ENCODE data around the gene SPIRE1.
"Not testable (repeated sequence)": the region's sequence is repeated elsewhere in the genome, so short reads cannot be mapped to it uniquely, and the experiment has no call there.

SPIRE1 gene

DNA sequence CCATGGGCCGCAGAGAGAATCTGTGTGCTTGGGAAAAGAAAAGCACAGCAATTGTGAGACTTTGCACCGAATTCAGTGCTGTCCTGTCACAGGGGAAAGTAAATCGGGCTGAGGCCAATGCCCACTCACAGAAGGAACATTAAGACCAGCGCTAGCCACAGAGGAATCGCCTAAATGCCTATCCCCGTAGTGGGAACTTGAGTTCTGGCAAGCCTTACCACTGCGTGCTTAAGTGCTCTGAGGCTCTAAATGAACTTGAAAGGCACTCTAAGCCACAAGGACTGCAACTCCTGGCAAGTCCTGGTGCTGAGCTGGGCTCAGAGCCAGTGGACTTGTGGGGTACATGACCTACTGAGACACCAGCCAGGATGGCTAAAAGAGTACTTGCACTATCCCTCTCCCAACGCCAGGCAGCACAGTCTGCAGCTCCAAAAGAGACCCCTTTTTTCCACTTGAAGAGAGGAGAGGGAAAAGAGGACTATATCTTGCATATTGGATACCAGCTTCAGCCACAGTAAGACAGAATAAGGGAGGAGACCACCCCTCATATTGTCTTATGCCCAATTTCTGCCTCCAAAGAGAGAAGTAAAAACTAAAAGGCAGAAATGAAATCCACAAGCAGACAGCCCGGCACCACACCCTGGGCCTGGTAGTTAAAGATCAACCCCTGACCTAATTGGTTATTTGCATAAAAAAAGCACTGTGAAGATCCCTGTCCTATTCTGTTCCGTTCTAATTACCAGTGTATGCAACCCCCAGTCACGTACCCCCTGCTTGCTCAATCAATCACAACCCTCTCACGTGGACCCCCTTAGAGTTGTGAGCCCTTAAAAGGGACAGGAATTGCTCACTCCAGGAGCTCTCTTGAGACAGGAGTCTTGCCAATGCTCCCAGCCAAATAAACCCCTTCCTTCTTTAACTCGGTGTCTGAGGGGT lies 105.7 kb downstream of the SPIRE1 start:
- not testable (repeated sequence) for DNase-seq

- DNase-seq = not testable (repeated sequence)
These were observed 106.4 kb downstream of the SPIRE1 start for GRCh38 chr18:12551466-12551865.

- no peak for DNase-seq
These were observed 114.2 kb downstream of the SPIRE1 start for GRCh38 chr18:12543697-12544096.

- no peak for DNase-seq
These were observed 117.2 kb downstream of the SPIRE1 start for GRCh38 chr18:12540751-12541150.

GRCh38 chr18:12539158-12539557 lies 118.7 kb downstream of the SPIRE1 start:
- not testable (repeated sequence) for DNase-seq

DNA sequence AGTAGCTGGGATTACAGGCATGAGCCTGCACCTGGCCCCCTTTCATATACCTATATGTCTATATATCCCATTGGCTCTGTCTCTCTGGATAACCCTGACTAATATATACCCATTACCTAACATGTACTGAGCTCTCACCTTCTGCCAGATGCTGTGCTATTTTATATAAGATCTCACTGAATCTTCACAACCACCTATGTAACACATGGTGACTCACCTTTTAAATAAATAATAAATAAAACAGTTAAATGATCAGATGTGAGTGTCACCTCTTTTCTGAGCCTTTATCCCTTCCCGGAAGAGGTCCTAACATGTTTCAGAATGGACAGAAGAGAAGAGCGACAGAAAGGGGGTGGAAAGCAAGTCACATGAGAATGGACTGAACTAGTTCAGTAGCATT lies 123.1 kb downstream of the SPIRE1 start:
- DNase-seq = no peak

DNA sequence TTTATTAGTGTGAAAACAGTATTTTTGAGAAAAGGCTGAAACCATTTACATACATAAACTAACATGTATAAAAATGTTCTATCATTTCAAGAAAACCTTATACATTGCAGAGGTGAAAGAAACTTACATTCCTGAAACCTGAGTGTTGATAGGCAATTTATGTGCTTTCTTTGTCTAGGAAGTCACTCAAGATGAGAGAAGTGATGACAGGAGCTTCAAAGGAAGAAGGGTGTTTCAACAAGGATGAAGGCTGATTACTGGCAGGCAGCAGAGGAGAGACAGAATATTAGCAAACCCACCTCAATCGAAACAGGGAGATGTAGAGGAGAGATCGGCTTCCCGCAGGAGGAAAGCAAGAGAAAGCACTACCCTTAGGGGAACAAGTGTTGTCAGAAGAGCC lies 125.2 kb downstream of the SPIRE1 start:
- DNase-seq = no peak

DNA sequence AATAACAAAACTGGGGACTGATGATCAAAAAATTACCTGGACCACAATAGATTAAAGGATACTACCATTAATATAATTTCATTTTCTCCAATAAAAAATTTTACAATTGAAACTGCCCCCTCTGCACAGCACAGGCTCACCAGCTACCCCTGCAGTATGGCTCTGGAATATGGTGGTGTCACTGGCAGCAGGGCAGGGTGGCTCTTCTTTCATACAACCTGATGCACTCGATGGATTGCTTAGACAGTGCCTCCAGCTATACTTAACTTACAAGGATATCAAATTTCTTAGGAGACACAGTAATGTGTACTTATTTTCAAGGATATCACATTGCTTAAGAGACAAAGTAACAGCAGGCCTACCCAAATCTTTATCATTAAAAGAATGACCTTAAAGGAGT lies 126.2 kb downstream of the SPIRE1 start:
- DNase-seq = no peak

DNA sequence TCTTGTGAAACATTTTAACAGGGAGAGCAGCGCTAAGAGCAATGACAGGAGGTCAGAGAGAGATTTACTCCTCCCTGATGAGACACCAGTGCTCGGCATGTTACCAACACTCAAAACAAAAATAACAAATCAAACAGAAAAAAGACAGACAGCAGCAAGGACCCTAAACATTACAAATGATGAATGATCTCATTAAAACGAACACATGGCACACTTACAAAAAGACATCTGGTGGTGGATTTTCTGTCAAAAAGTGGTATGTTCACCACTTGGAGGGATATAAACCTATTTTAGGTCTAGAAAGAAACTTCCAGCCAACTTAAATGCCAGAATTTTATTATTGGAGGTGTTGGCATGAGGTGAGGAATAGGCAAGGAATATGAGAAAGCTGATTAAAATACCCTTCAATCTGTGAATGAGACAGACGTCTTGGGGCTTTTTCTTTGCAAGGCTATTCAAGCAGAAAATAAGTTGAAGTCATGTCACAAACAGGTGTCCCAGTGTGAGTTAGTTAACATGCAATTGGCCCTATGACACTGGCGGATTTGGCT lies 137.4 kb downstream of the SPIRE1 start:
- no peak for DNase-seq

DNA sequence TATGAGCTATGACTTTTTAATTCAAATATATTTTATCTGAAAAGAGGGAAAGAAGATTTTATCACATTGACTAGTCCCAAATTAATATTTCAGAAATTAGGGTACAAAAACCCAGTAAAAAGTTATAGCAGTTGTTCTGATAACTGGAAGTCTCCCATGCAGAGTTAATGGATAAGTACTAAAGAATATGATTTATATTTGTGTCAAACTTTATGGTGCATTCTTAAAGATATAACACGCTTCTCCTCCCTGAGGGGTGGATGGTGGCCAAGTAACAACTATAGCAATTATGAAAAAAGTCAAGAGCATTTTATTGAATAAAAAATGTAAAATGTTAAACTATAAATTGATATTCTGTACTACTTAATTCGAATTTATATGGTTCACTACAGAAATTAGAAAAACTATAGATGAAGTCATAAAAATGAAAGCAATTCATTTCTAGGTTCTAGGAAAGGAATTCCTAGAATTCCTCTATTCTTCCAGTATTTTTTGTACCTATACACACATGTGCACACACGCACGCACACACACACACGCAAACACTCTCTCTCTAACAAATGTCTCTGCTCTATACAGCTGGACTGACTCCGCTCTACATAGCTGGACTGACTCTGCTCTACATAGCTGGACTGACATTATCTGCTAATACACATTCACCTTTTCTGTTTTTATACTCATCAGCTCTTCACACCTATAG lies 138.9 kb downstream of the SPIRE1 start:
- no peak for DNase-seq

DNA sequence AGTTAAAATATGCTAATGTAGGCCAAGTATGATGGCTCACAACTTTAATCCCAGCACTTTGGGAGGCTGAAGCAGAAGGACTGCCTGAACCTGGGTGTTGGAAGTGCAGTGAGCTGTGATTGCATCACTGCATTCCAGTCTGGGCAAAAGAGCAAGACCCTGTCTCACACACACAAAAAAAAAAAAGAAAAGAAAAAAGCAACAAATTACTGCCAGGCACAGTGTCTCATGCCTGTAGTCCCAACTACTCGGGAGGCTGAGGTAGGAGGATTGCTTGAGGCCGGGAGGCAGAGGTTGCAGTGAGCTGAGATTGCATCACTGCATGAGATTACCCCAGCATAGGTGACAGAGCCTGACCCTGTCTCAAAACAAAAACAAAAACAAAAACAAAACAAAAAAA lies 139.6 kb downstream of the SPIRE1 start:
- DNase-seq = no peak

DNA sequence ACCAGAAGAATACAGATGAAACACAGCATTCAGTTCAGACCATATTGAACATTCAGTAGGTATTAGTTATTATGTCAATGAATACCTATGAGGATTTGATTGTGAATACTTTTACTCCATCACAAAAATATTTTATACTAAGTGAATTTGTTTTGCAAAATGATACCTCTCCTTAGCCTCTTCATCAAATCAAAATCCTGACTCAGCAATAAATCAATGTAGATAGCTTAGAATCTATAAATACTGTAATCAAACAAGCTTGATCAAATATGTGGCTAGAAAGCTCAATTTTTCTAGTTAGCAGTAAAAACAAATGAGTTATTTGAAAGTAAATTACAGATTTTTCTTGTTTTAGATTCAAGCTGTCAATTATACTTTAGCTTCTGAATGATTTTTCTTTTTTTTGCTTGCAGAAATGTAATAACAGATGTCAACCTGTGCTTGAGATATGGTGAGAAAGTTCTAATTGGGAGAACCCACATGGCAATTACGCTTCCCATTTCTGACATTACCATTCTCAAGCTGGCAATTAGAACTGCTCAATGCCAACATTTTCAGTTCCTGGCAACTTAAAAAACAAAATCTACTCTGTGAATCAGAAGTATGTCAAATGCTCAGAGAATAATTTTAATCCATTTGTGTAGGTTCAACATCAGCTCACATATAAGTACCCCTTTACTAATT lies 140.6 kb downstream of the SPIRE1 start:
- DNase-seq = no peak

DNA sequence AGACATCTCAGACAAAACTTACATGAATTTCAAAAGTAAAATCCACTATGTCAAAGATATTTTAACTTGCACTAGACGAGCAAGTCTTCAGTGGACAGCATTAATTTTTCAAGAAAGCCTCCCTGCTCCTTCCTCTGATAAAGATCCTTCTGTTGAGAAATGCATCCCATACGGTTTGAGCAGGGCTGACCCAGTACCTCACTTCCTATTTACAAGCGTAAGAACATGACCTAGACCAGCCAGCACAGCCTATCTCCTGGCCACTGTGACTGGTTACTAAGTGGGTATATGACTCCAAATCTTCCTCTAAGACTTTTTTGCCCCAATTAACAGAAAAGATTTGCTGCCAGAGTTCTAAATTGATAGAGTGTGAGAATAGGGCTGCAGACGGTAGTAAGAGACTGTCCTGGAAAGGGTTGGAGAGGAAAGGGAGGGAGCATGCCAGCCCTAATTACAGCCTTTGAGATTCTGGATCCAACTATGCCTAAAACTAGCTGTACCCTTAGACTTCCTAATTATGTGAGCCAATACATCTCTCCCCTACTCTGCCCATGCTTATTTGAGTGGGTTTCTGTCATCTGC lies 141.8 kb downstream of the SPIRE1 start:
- DNase-seq = no peak

DNA sequence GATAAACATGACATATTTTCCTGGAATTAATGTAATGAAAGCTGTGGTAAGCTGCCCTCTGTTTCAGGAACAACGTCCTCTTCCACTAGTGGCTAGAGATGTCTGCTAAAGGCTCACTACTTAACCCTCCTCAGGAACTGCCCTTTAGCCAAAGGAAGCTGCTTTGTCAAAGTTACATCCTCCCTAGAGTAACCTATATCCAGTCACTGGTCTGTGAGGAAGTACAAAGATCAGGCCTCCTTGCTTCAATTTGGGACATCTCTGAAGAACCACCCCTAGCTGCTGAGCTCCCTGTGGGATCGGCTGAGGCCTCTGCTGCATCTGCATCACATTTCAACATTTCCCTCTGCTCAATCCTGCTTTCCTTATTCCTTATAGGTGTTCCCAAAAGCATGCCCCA lies 142.4 kb downstream of the SPIRE1 start:
- no peak for DNase-seq

DNA sequence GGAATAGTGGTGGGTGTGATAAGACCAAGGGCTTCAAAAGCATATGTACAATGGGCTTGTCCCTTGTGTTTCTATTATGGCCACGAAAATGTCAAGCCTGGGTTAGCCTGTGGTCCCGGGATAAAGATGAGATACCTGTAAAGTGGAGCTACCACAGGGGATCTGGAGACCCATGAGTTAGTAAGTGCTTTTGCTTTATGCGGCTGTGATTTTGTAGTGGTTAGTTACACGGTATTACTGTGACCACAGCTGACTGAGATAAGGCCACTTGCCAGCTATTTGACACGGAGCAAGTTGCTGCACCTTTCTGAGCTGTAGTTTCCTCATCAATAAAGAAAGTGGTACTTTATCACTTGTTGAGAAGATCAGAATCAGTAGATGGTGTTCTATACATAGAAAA lies 150.9 kb downstream of the SPIRE1 start:
- no peak for DNase-seq

- DNase-seq = no peak
These were observed 156.9 kb downstream of the SPIRE1 start for GRCh38 chr18:12500986-12501385.

DNA sequence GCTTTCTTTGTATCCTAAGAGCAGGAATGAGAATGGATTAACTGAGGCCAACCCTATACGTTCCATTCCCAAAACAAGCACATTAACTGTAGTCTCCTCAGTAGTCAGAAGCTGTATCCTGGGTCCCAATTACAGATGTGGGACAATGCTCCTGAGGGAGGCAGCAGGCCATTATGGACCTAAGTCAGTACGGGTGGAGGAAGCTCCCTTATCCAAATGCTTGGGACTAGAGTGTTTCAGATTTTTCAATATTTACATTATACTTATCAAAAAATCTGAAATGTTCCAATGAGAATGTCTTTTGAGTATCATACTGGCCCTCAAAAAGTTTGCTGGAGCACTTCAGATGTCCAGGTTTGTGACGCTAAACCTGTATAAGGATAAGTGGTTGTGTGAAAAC lies 160.1 kb downstream of the SPIRE1 start:
- DNase-seq = no peak

DNA sequence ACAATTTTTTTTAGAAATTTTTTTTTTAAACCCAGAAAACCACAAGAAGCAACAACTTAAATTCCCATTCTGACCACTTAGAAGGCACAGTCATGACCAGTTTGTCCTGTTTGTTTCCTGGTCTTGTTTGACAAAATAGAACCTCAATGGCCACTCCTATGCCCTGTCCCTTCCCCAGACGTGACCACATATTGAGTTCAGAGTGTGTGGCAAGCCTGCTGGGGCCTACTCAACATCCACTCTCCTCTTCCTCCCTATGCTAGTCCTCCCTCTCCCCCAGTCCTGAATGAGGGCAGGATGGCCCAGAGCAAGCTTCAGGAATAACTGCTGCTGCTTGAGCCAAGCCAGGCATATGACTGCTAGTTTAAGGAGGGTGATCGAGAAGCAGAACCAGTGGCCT lies 160.6 kb downstream of the SPIRE1 start:
- DNase-seq = no peak

DNA sequence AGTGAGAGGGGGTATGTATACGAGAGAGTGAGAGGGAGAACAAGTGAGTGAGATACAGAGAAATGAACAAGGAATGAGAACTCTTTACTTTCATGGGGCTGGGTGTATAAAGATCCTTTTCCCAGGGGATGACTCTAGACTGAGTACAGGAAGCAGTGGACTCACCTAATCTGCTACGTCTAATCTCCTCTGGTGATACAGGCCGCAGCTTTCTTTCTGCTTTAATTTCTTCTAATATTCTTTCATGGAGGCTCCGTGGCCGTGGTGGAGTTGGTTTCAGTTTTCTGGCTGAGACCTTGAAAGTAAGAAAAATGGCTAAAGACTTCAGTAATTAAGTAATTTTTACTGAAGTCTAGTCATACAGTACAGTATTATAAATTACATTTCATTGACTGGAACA lies 165.0 kb downstream of the SPIRE1 start:
- DNase-seq = no peak

DNA sequence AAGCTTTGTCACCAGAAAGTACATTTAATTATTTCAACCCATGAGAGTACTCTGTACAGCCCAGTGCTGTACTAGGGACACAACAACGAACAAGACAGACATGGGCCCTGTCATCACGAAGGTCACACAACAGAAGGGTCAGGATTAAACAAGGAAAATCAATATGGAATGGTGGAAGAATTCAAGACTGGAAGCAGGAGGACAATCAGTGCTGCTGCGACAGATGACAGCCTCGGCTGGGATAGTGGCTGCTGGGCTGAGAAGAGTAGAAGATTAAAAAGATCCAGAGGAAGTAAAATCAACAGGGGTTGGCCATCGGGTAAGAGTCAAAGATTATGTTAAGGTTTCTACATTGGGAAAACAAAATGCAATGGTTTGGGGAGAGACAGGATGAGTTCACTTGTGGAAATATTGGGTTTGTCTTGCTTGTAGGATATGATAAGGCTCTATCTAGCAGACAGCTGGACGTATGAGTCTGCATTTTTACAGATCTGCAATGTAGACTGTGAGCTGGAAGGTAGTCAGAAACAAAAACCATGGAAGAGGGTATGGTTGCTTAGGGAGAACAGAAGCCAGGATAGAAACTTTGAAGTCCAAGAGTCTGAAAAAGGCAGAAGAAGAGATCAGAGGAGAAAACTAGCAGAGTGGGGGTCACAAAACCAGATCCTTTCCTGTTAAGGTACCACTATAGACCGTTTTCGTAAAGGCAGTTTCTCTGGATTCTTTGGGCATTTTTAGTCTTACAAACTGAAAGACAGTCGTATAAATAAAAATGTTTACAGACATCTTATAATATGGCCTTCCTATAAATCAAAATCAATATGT lies 166.1 kb downstream of the SPIRE1 start:
- no peak for DNase-seq

- DNase-seq = no peak
These were observed 172.3 kb downstream of the SPIRE1 start for GRCh38 chr18:12485479-12486105.

DNA sequence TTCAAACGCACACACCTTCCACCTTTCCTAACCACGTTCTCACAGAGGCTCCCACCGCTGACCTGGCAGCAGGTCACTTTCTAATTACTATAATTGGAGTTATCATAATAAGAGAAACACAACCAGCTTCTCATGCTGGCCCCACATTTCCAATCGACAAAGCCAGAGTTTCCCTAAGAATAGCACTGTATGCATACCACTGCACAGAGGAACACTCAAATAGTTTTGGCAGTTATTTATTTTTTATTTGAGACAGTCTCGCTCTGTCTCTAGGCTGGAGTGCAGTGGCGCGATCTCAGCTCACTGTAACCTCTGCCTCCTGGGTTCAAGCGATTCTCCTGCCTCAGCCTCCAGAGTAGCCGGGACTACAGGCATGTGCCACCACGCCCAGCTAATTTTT lies 176.0 kb downstream of the SPIRE1 start:
- not testable (repeated sequence) for DNase-seq

All from stimulated activated naive CD4-positive, alpha-beta T cell treated with Interleukin-2 at 50 U/mL for 16 hours (primary cell).